Measurements from ENCODE around the gene AMDHD2.

- TF ChIP-seq ZNF274 (IDR thresholded peaks at IDR 0.05; ENCODE audit: low read depth, low read length) (no peak), YY1 (IDR thresholded peaks at IDR 0.05; ENCODE audit: insufficient read depth, insufficient read length) (no peak)
Measured at GRCh38 chr16:2501946-2502895, 17.9 kb upstream of the AMDHD2 start.
